Urothelium cell line (cell line): ENCODE results near the gene CES4A.
"Not testable (repeated sequence)": the region's sequence is repeated elsewhere in the genome, so short reads cannot be mapped to it uniquely, and the experiment has no call there.

ENCODE experiments used
- DNase-seq: peaks from one replicate; pipeline ENCODE4 v3.0.0; 2011; ENCODE audit warnings: low spot score, mixed read lengths
- FAIRE-seq: peaks from 2 replicates; lab custom pipeline; 2011; peaks lifted over from hg19 to GRCh38; lab: Jason Lieb, UNC

Gene CES4A

DNA sequence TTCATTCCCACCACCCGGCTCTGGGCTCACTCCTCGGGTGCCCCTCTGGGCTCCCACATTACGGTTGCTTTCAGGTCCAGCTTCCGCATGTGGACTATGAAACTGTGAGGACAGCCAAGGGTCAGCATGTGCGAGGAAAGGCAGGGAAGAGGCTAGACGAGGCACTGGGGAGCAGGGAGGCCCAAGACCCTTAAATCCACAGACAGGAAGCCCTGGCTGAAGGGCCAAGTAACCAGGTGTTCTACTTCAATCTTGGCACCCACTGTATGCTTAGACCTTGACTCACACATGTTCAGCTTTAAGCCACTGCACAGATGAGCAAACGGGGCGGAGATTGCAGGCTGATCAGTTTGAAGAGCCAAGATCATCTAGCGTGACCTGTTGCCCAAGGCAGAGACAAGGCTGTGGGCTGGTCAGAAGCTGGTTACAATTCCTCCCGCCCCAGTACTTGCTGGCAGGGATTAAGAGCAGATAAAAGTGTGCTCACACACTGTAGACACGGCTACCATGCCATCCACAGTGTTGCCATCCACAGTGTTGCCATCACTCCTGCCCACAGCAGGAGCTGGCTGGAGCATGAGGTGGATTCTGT, at the start of gene CES4A:
CES4A (plus strand) TSS at position 393 of the 592 bp plus-strand sequence; CDS start at position 577, 184 bp downstream.
- no peak for FAIRE-seq

DNA sequence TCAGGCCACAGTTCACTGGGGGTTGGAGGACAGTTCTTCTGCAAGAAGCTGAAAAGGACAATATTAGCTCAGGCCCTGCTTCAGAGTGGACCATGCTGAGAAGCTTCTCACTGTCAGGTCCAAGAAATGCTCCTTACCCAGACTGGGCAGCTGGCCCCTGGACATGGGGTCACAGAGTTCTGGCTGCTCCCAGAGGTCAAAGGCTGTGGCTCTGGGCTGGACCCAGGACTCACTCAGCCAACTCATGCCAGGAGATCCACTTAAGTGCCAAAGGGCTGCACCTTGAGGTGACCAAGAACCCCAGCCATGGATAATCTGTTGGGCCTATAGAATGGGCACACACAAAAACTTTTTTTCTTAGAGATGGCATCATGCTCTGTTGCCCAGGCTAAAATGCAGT, 49.0 kb upstream of the CES4A start:
- DNase-seq (no peak), FAIRE-seq (no peak)

More for the DNA sequence above, at the start of gene CES4A:
- DNase-seq = no peak

DNA sequence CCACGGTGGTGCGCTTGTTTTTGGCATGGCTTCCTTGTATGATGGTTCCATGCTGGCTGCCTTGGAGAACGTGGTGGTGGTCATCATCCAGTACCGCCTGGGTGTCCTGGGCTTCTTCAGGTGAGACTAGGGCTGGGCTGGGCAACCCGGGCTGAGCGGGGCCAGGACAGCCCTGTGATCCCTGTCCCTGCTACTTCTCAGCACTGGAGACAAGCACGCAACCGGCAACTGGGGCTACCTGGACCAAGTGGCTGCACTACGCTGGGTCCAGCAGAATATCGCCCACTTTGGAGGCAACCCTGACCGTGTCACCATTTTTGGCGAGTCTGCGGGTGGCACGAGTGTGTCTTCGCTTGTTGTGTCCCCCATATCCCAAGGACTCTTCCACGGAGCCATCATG, 48.2 kb upstream of the CES4A start:
- no peak for DNase-seq
- FAIRE-seq = no peak

GRCh38 chr16:66942981-66943380, 45.4 kb upstream of the CES4A start:
- FAIRE-seq (no peak), DNase-seq (no peak)

GRCh38 chr16:66943426-66944053, 44.8 kb upstream of the CES4A start:
- FAIRE-seq (no peak), DNase-seq (no peak)

- no peak for FAIRE-seq
- no peak for DNase-seq
Measured at GRCh38 chr16:66944054-66944441, 44.3 kb upstream of the CES4A start.

GRCh38 chr16:66944971-66945370, 43.4 kb upstream of the CES4A start:
- not testable (repeated sequence) for DNase-seq, FAIRE-seq

DNA sequence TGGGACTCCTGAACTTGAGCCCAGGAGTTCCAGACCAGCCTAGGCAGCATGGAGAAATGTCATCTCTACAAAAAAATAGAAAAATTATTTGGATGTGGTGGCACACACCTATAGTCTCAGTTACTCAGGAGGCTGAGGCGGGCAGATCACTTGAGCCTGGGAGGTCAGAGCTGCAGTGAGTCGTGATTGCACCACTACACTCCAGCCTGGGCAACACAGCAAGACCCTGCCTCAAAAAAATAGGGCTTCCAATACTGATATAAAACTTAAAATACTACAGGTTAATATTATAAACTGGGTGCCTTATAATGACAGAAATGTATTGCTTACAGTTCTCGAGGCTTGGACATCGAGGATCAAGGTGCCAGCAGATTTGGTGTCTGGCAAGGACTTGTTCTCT, 42.5 kb upstream of the CES4A start:
- FAIRE-seq (no peak), DNase-seq (no peak)

GRCh38 chr16:66946541-66946940, 41.8 kb upstream of the CES4A start:
- FAIRE-seq (no peak), DNase-seq (no peak)

- no peak for FAIRE-seq
- DNase-seq = no peak
Measured at GRCh38 chr16:66946974-66947301, 41.5 kb upstream of the CES4A start.

DNA sequence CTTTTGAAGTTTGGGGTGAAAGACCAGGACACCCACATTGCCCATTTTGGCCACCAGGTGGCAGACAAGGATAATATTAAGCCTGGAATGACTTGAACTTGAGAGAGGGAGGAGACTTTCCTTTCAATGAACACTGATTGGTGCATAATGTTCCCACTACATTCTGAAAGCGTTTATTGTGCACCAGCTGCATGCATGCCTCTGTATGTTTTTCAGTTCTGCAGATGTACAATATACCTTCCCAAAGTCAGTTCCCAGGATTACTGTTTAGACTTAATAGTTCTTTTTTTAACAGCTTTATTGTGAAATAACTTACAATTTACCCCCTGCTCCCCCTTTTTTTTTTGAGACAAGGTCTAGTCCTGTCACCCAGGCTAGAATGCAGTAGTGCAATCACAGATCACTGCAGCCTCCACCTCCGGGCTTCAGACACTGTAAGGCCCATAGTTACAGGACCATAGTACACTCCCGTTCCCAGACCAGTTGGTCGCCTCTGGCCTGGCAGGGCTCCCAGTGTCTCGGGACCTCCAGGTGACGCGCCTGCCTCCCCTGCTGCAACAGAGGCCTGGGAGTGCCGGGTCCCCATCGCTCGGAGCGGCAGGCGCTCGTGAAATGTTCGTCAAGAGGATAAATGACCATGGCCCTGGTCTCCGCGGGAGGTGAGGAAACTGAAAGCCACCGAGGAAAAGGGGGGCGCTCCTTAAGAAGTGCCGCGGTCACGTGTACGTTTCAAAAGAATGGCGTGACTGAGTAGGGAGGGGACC, 40.9 kb upstream of the CES4A start:
- no peak for FAIRE-seq

GRCh38 chr16:66948134-66948836, 40.1 kb upstream of the CES4A start:
- FAIRE-seq (no peak), DNase-seq (no peak)

More for the DNA sequence above, 40.9 kb upstream of the CES4A start:
- DNase-seq = peak; percentile 86

DNA sequence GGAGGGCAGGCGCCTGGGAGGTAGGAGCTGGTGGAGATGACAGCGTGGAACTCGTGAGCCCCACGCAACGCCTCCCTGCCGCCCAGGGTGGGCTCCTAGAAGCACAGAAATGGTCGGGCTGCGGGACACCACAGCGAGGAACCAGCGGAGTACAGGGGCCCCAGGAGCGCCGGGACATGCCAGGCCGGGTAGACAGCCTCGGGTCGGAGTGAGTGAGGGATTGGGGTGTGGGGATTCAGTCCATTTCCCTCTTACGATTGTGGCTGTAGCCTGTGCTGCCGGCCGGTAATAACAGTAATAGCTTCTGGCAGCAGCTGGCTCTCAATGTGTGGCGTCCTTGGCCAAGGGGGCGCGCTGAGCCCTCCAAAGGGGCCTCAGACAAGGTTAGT, 39.6 kb upstream of the CES4A start:
- DNase-seq (no peak), FAIRE-seq (no peak)

DNA sequence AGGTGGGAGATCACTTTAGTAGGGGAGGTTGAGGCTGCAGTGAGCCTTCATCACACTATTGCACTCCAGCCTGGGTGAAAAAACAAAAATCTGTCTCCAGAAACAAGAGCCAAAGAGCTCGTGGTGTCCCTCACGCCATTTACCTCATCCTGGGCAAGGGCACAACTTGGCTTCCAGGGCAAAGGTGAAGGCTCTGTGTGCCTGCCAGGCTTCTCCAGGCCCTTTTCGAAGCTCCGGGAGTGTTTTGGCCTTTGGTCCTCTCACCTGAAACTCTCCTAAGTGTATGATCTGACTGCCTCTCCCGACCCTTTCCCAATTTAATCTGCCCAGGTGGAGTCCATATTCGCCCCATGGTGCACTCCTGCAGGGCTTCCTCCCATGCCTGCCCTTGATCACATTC, 38.9 kb upstream of the CES4A start:
- no peak for FAIRE-seq
- no peak for DNase-seq

DNA sequence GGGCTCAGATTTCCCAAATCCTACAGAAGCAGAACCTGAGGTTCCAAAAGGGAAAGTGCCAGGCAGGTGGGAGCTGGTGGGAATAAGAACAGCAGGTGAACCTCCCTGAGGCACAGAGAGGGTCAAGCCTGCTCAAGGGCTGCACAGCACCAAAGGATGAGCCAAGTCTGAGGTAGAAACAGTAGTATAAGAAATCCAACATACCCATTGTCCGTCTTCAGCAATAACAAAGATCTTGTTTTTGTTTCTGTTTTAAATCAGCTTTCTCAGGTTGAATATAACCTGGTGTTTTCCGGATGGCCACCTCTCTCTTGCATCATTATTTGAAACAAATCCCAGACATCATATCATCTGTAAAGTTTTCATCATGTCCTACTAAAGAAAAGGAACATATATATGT, 38.0 kb upstream of the CES4A start:
- DNase-seq = no peak
- no peak for FAIRE-seq

DNA sequence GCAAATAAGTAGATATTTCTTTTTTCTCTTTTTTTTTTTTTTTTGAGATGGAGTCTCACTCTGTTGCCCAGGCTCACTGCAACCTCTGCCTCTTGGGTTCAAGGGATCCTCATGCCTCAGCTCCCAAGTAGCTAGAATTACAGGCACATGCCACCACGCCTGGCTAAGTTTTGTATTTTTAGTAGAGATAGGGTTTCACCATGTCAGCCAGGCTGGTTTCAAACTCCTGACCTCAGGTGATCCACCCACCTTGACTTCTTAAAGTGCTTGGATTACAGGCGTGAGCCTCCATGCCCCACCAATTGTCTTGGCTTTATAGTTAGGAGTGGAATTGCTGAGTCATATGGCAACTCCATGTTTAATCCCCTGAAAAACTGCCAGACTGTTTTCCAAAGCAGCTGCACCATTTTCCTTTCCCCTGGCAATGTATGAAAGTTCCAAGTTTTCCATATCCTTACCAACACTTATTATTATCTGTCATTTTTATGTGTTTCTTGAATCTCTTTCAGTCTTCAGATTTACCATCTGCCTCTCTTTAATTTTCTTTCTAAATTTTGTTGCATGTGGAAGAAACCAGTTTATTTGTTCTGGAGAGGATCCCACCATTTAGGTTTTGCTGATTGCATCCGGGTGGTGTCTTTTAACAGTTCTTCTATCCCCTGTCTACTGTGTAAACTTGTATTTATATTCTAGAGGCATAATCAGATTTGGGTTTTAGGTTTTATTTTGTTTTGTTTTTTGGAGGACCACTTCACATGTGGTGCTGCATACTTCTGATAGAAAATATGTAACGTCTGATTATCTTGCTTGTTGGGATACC, 37.2 kb upstream of the CES4A start:
- DNase-seq = no peak
- no peak for FAIRE-seq

DNA sequence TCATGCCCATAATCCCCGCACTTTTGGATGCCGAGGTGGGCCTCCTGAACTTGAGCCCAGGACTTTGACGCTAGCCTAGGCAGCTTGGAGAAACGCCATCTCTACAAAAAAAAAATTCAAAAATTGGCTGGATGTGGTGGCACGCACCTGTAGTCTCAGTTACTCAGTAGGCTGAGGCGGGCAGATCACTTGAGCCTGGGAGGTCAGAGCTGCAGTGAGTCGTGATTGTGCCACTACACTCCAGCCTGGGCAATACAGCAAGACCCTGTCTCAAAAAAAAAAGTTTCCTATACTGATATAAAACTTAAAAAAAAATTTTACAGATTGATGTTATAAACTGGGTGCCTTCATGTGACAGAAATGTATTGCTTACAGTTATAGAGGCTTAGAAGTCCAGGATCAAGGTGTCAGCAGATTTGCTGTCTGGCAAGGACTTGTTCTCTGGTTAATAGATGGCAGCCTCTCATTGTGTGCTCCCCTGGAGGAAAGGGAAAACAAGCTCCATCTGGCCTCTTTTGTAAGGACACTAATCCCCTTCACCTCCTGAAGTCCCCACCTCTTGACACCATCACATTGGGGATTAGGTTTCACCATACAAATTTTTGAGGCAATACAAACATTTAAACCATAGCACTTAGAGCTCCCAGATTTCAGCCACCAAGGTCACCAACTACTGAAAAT, 35.8 kb upstream of the CES4A start:
- FAIRE-seq (no peak), DNase-seq (no peak)

GRCh38 chr16:66953462-66954096, 34.8 kb upstream of the CES4A start:
- FAIRE-seq = no peak
- DNase-seq = no peak

GRCh38 chr16:66954097-66954659, 34.2 kb upstream of the CES4A start:
- peak; percentile 84 for DNase-seq
- FAIRE-seq = no peak
